Natural killer cell (primary cell): ENCODE measurements around the gene NRROS. TPM values are rescaled to one million over a fixed set of nuclear protein-coding genes. Genes with fewer than 3 reads are reported as not detected.

Source experiments
- ATAC-seq, 3 donors: fragments of 150-1000 bp in 2 of 3; fragments of 200-7000 bp in 1 of 3; cut with Tn5 transposase; 1 replicate in 1 of 3; 2 replicates in 2 of 3; pipeline ENCODE4 v1.10.0; 2021; ENCODE audit warnings: mild to moderate bottlenecking in 2 of 3, moderate library complexity in 2 of 3
- DNase-seq, 2 donors: peaks; one replicate each; pipeline versions ENCODE4 v3.0.0 to v3.0.0-alpha.2; 2013 to 2021; ENCODE audit warnings: mixed read lengths in 1 of 2
- H3K27ac ChIP-seq: one replicate; pipeline ENCODE4 v1.5.1; 2013; ENCODE audit warnings: mild to moderate bottlenecking, low read length
- H3K27me3 ChIP-seq: one replicate; pipeline ENCODE4 v1.6.1; 2013; ENCODE audit warnings: low read length; ENCODE audit not compliant: control insufficient read depth, insufficient read depth
- H3K36me3 ChIP-seq: one replicate; pipeline ENCODE4 v1.6.1; 2013; ENCODE audit warnings: low read length; ENCODE audit not compliant: control insufficient read depth, insufficient read depth
- H3K4me1 ChIP-seq: one replicate; pipeline ENCODE4 v1.6.1; 2013; ENCODE audit warnings: low read length; ENCODE audit not compliant: control insufficient read depth, insufficient read depth
- H3K4me3 ChIP-seq: one replicate; pipeline ENCODE4 v1.5.1; 2013; ENCODE audit warnings: low read length
- H3K9me3 ChIP-seq: one replicate; pipeline ENCODE4 v1.6.1; 2013; ENCODE audit warnings: low read length; ENCODE audit not compliant: control insufficient read depth, insufficient read depth
- H3K27ac Mint-ChIP-seq, 2 donors: one replicate each; pipeline ENCODE4 v1.8.0; 2022; ENCODE audit warnings: mild to moderate bottlenecking in 2 of 2, mixed read lengths in 2 of 2, moderate library complexity in 1 of 2
- H3K27me3 Mint-ChIP-seq, 2 donors: one replicate each; pipeline ENCODE4 v1.8.0; 2022; ENCODE audit warnings: low read depth in 2 of 2, mixed read lengths in 2 of 2
- H3K36me3 Mint-ChIP-seq: one replicate; pipeline ENCODE4 v1.8.0; 2022; ENCODE audit warnings: mixed read lengths
- H3K4me1 Mint-ChIP-seq, 2 donors: one replicate each; pipeline ENCODE4 v1.8.0; 2022; ENCODE audit warnings: mixed read lengths in 2 of 2
- H3K4me3 Mint-ChIP-seq: one replicate; pipeline ENCODE4 v1.8.0; 2022; ENCODE audit warnings: mild to moderate bottlenecking, moderate library complexity, mixed read lengths
- H3K9me3 Mint-ChIP-seq, 2 donors: one replicate each; pipeline ENCODE4 v1.8.0; 2022; ENCODE audit warnings: mixed read lengths in 2 of 2
- CTCF ChIP-seq: fragments of 200-600 bp; IDR thresholded peaks from one replicate; pipeline ENCODE4 v1.8.0; 2022; ENCODE audit warnings: antibody characterized with exemption
- WGBS: methylation state at CpG from one replicate; pipeline ENCODE4 v1.1.7; 2013; ENCODE audit warnings: missing lambda C conversion rate; ENCODE audit not compliant: insufficient coverage; 5-methylcytosine and 5-hydroxymethylcytosine counted together
- intact Hi-C: fragments of 100-400 bp; cut with micrococcal nuclease; formaldehyde crosslinking; loops from one replicate; pipeline ENCODE4 v1.14.2; 2022
- total RNA-seq, 4 donors: library from RNA; stranded (reverse); fragments of 120-200 nt in 1 of 4; gene quantifications; one replicate each; pipeline versions ENCODE4 v1.2.3 to v1.2.4, GENCODE V29; 2013 to 2022

Gene NRROS
- total RNA-seq, 3 donors from 2014 or later (not counting 1 experiment from before 2014, with no cell fraction given) = 32.5 to 56.3 (median 56.2) TPM

- no peak overlapping the region for H3K27ac ChIP-seq
- no peak for ATAC-seq
- Mint-ChIP-seq H3K36me3 (no peaks in the 10 kb centered on the region), H3K27ac (no peak overlapping the region), H3K4me3 (peak overlapping the region; percentile 64), H3K9me3 (no peaks in the 10 kb centered on the region), H3K27me3 (peaks cover 5 to 9% of the 10 kb centered on the region in 2 donors), H3K4me1 (peaks cover 11% of the 10 kb centered on the region in 2 donors)
- H3K27me3 ChIP-seq = no peaks in the 10 kb centered on the region
- H3K9me3 ChIP-seq = no peaks in the 10 kb centered on the region
- no peak overlapping the region for H3K4me3 ChIP-seq
- intact Hi-C loops = no loop called here
- H3K36me3 ChIP-seq = no peaks in the 10 kb centered on the region
- WGBS = 87% methylated on average over 5 of the region's 5 CpGs
- H3K4me1 ChIP-seq = peaks cover 4% of the 10 kb centered on the region
- DNase-seq = no peak
- TF ChIP-seq CTCF = no peak
These were observed 39.8 kb upstream of the NRROS start for GRCh38 chr3:196599734-196600128.

- H3K27me3 Mint-ChIP-seq = peaks cover 5 to 9% of the 10 kb centered on the region in 2 donors
- H3K27me3 ChIP-seq = no peaks in the 10 kb centered on the region
- DNase-seq = no peak
- H3K27ac Mint-ChIP-seq = no peak overlapping the region
- no peak overlapping the region for H3K27ac ChIP-seq
- no peaks in the 10 kb centered on the region for H3K36me3 Mint-ChIP-seq
- no peak overlapping the region for H3K4me3 ChIP-seq
- H3K4me1 ChIP-seq = peaks cover 4% of the 10 kb centered on the region
- intact Hi-C loops = no loop called here
- no peak for TF ChIP-seq CTCF
- no peaks in the 10 kb centered on the region for H3K9me3 ChIP-seq
- no peak for ATAC-seq
- WGBS = 98% methylated on average over 7 of the region's 7 CpGs
- H3K4me1 Mint-ChIP-seq = peaks cover 11% of the 10 kb centered on the region in 2 donors
- H3K4me3 Mint-ChIP-seq = no peak overlapping the region
- no peaks in the 10 kb centered on the region for H3K36me3 ChIP-seq
- no peaks in the 10 kb centered on the region for H3K9me3 Mint-ChIP-seq
These were observed 39.1 kb upstream of the NRROS start for GRCh38 chr3:196600359-196600758.

GRCh38 chr3:196602673-196603072 is 36.8 kb upstream of the NRROS start:
- peaks cover 10 to 11% of the 10 kb centered on the region in 2 donors for H3K4me1 Mint-ChIP-seq
- intact Hi-C loops = no loop called here
- peaks cover 4% of the 10 kb centered on the region for H3K4me1 ChIP-seq
- H3K4me3 ChIP-seq = no peak overlapping the region
- 95% methylated on average over 6 of the region's 6 CpGs for WGBS
- no peak overlapping the region for H3K4me3 Mint-ChIP-seq
- no peak overlapping the region for H3K27ac ChIP-seq
- no peaks in the 10 kb centered on the region for H3K36me3 ChIP-seq
- no peaks in the 10 kb centered on the region for H3K9me3 Mint-ChIP-seq
- H3K36me3 Mint-ChIP-seq = no peaks in the 10 kb centered on the region
- no peaks in the 10 kb centered on the region for H3K27me3 Mint-ChIP-seq
- no peak for TF ChIP-seq CTCF
- H3K27ac Mint-ChIP-seq = no peak overlapping the region
- no peak for DNase-seq
- H3K9me3 ChIP-seq = no peaks in the 10 kb centered on the region
- ATAC-seq = no peak
- H3K27me3 ChIP-seq = no peaks in the 10 kb centered on the region

GRCh38 chr3:196603683-196604082 is 35.8 kb upstream of the NRROS start:
- intact Hi-C loops = no loop called here
- Histone ChIP-seq H3K27ac (no peak overlapping the region), H3K4me1 (no peaks in the 10 kb centered on the region), H3K36me3 (no peaks in the 10 kb centered on the region), H3K9me3 (no peaks in the 10 kb centered on the region), H3K27me3 (no peaks in the 10 kb centered on the region), H3K4me3 (no peak overlapping the region)
- peaks cover under 1 to 2% of the 10 kb centered on the region in 2 donors for H3K4me1 Mint-ChIP-seq
- DNase-seq = no peak
- no peak overlapping the region for H3K27ac Mint-ChIP-seq
- H3K9me3 Mint-ChIP-seq = no peaks in the 10 kb centered on the region
- ATAC-seq = no peak
- 93% methylated on average over 6 of the region's 7 CpGs for WGBS
- H3K4me3 Mint-ChIP-seq = no peak overlapping the region
- TF ChIP-seq CTCF = no peak
- no peaks in the 10 kb centered on the region for H3K36me3 Mint-ChIP-seq
- no peaks in the 10 kb centered on the region for H3K27me3 Mint-ChIP-seq
